CD14-positive monocyte (primary cell): ENCODE measurements around the gene CARMIL1. TPM values are rescaled to one million over a fixed set of nuclear protein-coding genes. Genes with fewer than 3 reads are reported as not detected.

Experiments
- DNase-seq, 3 donors: peaks; one replicate each; pipeline ENCODE4 v3.0.0-alpha.2; 2011 to 2022
- H2AFZ ChIP-seq: 2 replicates; pipeline ENCODE4 v1.6.0; 2012; ENCODE audit warnings: mild to moderate bottlenecking, low read depth, low read length, inconsistent platforms; ENCODE audit not compliant: insufficient read depth, poor library complexity, severe bottlenecking
- H3K27ac ChIP-seq, 2 donors: 1 replicate in 1 of 2; 2 replicates in 1 of 2; pipeline ENCODE4 v1.5.1; 2012 to 2013; ENCODE audit warnings: low read length in 2 of 2, control low read depth in 1 of 2, inconsistent platforms in 1 of 2, low read depth in 1 of 2, mild to moderate bottlenecking in 1 of 2
- H3K27me3 ChIP-seq, 2 donors: one replicate each; pipeline versions ENCODE4 v1.6.0 to v1.6.1; 2011 to 2013; ENCODE audit warnings: low read length in 2 of 2; ENCODE audit not compliant: control insufficient read depth in 2 of 2, insufficient read depth in 2 of 2
- H3K36me3 ChIP-seq, 2 donors: replicated peaks in 1 of 2; 1 replicate in 1 of 2; 2 replicates in 1 of 2; pipeline versions ENCODE4 v1.5.1 to v1.6.1; 2012 to 2013; ENCODE audit warnings: low read length in 2 of 2, control low read depth in 1 of 2, inconsistent platforms in 1 of 2, mild to moderate bottlenecking in 1 of 2; ENCODE audit not compliant: insufficient read depth in 2 of 2, control insufficient read depth in 1 of 2
- H3K4me1 ChIP-seq, 2 donors: 1 replicate in 1 of 2; 2 replicates in 1 of 2; pipeline versions ENCODE4 v1.5.1 to v1.6.1; 2012 to 2013; ENCODE audit warnings: low read length in 2 of 2, control low read depth in 1 of 2, inconsistent platforms in 1 of 2, mild to moderate bottlenecking in 1 of 2, moderate library complexity in 1 of 2; ENCODE audit not compliant: insufficient read depth in 2 of 2, control insufficient read depth in 1 of 2
- H3K4me2 ChIP-seq: replicated peaks from 2 replicates; pipeline ENCODE3; 2012; ENCODE audit warnings: low read length, moderate library complexity, mild to moderate bottlenecking; ENCODE audit not compliant: poor library complexity, severe bottlenecking; ENCODE audit errors: extremely low read depth
- H3K4me3 ChIP-seq, 3 experiments: fragments of 200-600 bp in 1 of 3; sonication (generic) in 1 of 3; replicated peaks in 1 of 3; 1 replicate in 2 of 3; 2 replicates in 1 of 3; pipeline ENCODE4 v1.5.1; 2011 to 2013; ENCODE audit warnings: low read length in 3 of 3, mild to moderate bottlenecking in 3 of 3, control low read depth in 2 of 3, low read depth in 2 of 3, inconsistent platforms in 1 of 3, moderate library complexity in 1 of 3
- H3K79me2 ChIP-seq: 2 replicates; pipeline ENCODE4 v1.6.0; 2012; ENCODE audit warnings: mild to moderate bottlenecking, control low read depth, inconsistent platforms, low read length, moderate library complexity; ENCODE audit not compliant: insufficient read depth
- H3K9ac ChIP-seq: 2 replicates; pipeline ENCODE4 v1.6.0; 2017; ENCODE audit warnings: low read length, mild to moderate bottlenecking; ENCODE audit not compliant: insufficient read depth, poor library complexity, severe bottlenecking
- H3K9me3 ChIP-seq, 2 donors: replicated peaks in 1 of 2; 1 replicate in 1 of 2; 2 replicates in 1 of 2; pipeline versions ENCODE4 v1.5.1 to v1.6.1; 2012 to 2013; ENCODE audit warnings: low read length in 2 of 2, control low read depth in 1 of 2; ENCODE audit not compliant: control insufficient read depth in 1 of 2, insufficient read depth in 1 of 2
- H4K20me1 ChIP-seq: 2 replicates; pipeline ENCODE4 v1.6.0; 2012; ENCODE audit warnings: mild to moderate bottlenecking, low read length, control low read depth, moderate library complexity; ENCODE audit not compliant: insufficient read depth
- H3K27ac Mint-ChIP-seq, 7 donors: one replicate each; pipeline ENCODE4 v1.8.0; 2020; ENCODE audit warnings: mild to moderate bottlenecking in 7 of 7, mixed read lengths in 7 of 7, moderate library complexity in 6 of 7, inconsistent platforms in 2 of 7
- H3K27me3 Mint-ChIP-seq, 3 donors: one replicate each; pipeline ENCODE4 v1.8.0; 2021 to 2022; ENCODE audit warnings: low read depth in 3 of 3, mild to moderate bottlenecking in 3 of 3, mixed read lengths in 3 of 3, moderate library complexity in 3 of 3, inconsistent platforms in 1 of 3
- H3K36me3 Mint-ChIP-seq, 2 donors: one replicate each; pipeline ENCODE4 v1.8.0; 2020; ENCODE audit warnings: mixed read lengths in 2 of 2, inconsistent platforms in 1 of 2, mild to moderate bottlenecking in 1 of 2
- H3K4me1 Mint-ChIP-seq: one replicate; pipeline ENCODE4 v1.8.0; 2020; ENCODE audit warnings: mild to moderate bottlenecking, mixed read lengths
- H3K4me3 Mint-ChIP-seq, 2 donors: one replicate each; pipeline ENCODE4 v1.8.0; 2020; ENCODE audit warnings: mild to moderate bottlenecking in 2 of 2, mixed read lengths in 2 of 2, moderate library complexity in 1 of 2
- H3K9me3 Mint-ChIP-seq, 7 donors: one replicate each; pipeline ENCODE4 v1.8.0; 2020 to 2022; ENCODE audit warnings: mixed read lengths in 7 of 7, mild to moderate bottlenecking in 6 of 7, moderate library complexity in 6 of 7, inconsistent platforms in 2 of 7
- CTCF ChIP-seq: fragments of 200-600 bp; IDR thresholded peaks from one replicate; pipeline ENCODE4 v1.8.0; 2022; ENCODE audit warnings: antibody characterized with exemption, mild to moderate bottlenecking
- WGBS: methylation state at CpG from one replicate; pipeline ENCODE4 v1.1.5; 2013; ENCODE audit warnings: missing lambda C conversion rate; ENCODE audit not compliant: insufficient coverage; 5-methylcytosine and 5-hydroxymethylcytosine counted together
- intact Hi-C, 2 donors: fragments of 100-400 bp; cut with micrococcal nuclease; formaldehyde crosslinking; loops; one replicate each; pipeline versions ENCODE4 v1.15.0 to v1.15.1; 2023
- polyA plus RNA-seq, 3 donors: library from polyadenylated mRNA; depleted of rRNA in 1 of 3; unstranded in 2 of 3; stranded (reverse) in 1 of 3; fragments of 300-500 nt in 2 of 3; fragments of >200 nt in 1 of 3; fragmentation: Illumina TruSeq in 2 of 3; gene quantifications; 1 replicate in 2 of 3; 2 replicates in 1 of 3; pipeline ENCODE4 v1.2.3, GENCODE V29; 2012 to 2021

Gene CARMIL1
- polyA plus RNA-seq, 3 donors = 0.30 to 0.49 (median 0.41) TPM

GRCh38 chr6:25629198-25629576, 350.0 kb downstream of the CARMIL1 start:
- Histone ChIP-seq H3K4me2 (no peak overlapping the region), H3K36me3 (no peaks in the 10 kb centered on the region), H3K27ac (no peak overlapping the region), H3K9ac (no peak overlapping the region), H3K4me3 (no peak overlapping the region), H4K20me1 (no peaks in the 10 kb centered on the region), H2AFZ (no peak overlapping the region), H3K4me1 (no peaks in the 10 kb centered on the region), H3K27me3 (no peaks in the 10 kb centered on the region), H3K79me2 (no peaks in the 10 kb centered on the region), H3K9me3 (no peaks in the 10 kb centered on the region)
- Mint-ChIP-seq H3K27me3 (peaks cover 2 to 11% (median 2%) of the 10 kb centered on the region in 3 donors), H3K36me3 (no peaks in the 10 kb centered on the region), H3K9me3 (no peaks in the 10 kb centered on the region), H3K4me1 (no peaks in the 10 kb centered on the region), H3K4me3 (no peak overlapping the region), H3K27ac (no peak overlapping the region)
- intact Hi-C loops = no loop called here
- no peak for TF ChIP-seq CTCF
- WGBS = 98% methylated on average over 4 of the region's 4 CpGs
- DNase-seq = no peak

GRCh38 chr6:25630508-25631278, 351.5 kb downstream of the CARMIL1 start:
- no CpG with 5 or more reads among the region's 4 CpGs for WGBS
- Histone ChIP-seq H2AFZ (no peak overlapping the region), H3K4me3 (no peak overlapping the region), H4K20me1 (no peaks in the 10 kb centered on the region), H3K4me1 (no peaks in the 10 kb centered on the region), H3K27me3 (peaks cover 0 to 2% of the 10 kb centered on the region in 2 donors), H3K9ac (no peak overlapping the region), H3K27ac (no peak overlapping the region), H3K4me2 (no peak overlapping the region), H3K36me3 (no peaks in the 10 kb centered on the region), H3K9me3 (no peaks in the 10 kb centered on the region), H3K79me2 (no peaks in the 10 kb centered on the region)
- Mint-ChIP-seq H3K4me3 (no peak overlapping the region), H3K36me3 (no peaks in the 10 kb centered on the region), H3K9me3 (peaks cover 0 to 2% (median 0%) of the 10 kb centered on the region in 7 donors), H3K27ac (no peak overlapping the region), H3K27me3 (peaks cover 2 to 11% (median 2%) of the 10 kb centered on the region in 3 donors), H3K4me1 (no peaks in the 10 kb centered on the region)
- no peak for TF ChIP-seq CTCF
- intact Hi-C loops = no loop called here
- DNase-seq = no peak
